ENCODE results near the gene KIAA1958. TPM values are rescaled to one million over a fixed set of nuclear protein-coding genes. Genes with fewer than 3 reads are reported as not detected.

KIAA1958 gene
- total and polyA plus RNA-seq, 2 of the 4 experiments (the other 2 are of a cell fraction): 0.65 to 1.8 TPM

- no peak overlapping the region for H2BK120ac ChIP-seq (ENCODE audit: low read depth, low read length)
- ChIA-PET CTCF (no interaction called here), POLR2A (ENCODE audit: unreplicated experiment) (no interaction called here)
- no peak overlapping the region for H3K4ac ChIP-seq (ENCODE audit: low read depth, low read length)
- no peak overlapping the region for H2BK15ac ChIP-seq (ENCODE audit: low read depth, low read length)
- H2AK9ac ChIP-seq (replicated peaks; ENCODE audit: low read depth, low read length, poor library complexity): no peak overlapping the region
- H3K4me3 ChIP-seq (ENCODE audit: insufficient read depth, low read depth, low read length): no peak overlapping the region
- H3K18ac ChIP-seq (ENCODE audit: low read depth, low read length): no peak overlapping the region
- no peak for TF ChIP-seq BHLHE40 (IDR thresholded peaks at IDR 0.05; ENCODE audit: low read depth, low read length)
- TF ChIP-seq MAFK (IDR thresholded peaks at IDR 0.05; ENCODE audit: low read depth, low read length): no peak
- no peak for TF ChIP-seq USF2 (IDR thresholded peaks at IDR 0.05; ENCODE audit: low read depth, low read length)
- no peak for TF ChIP-seq POLR2A (IDR thresholded peaks at IDR 0.05; ENCODE audit: low read depth, low read length)
- TF ChIP-seq RFX5 (IDR thresholded peaks at IDR 0.05; ENCODE audit: low read depth, low read length): no peak
- TF ChIP-seq CHD1 (IDR thresholded peaks at IDR 0.05; ENCODE audit: low read depth, low read length): no peak
- no peak for TF ChIP-seq CTCF (conservative IDR thresholded peaks at IDR 0.05; ENCODE audit: low read depth, low read length)
- TF ChIP-seq NFE2L2 (IDR thresholded peaks at IDR 0.05; ENCODE audit: low read depth, low read length): no peak
- no peak for TF ChIP-seq MXI1 (IDR thresholded peaks at IDR 0.05; ENCODE audit: borderline replicate concordance, low read depth, low read length)
- TF ChIP-seq MAZ (IDR thresholded peaks at IDR 0.05; ENCODE audit: borderline replicate concordance, low read depth, low read length): no peak
- no peak for TF ChIP-seq ELK1 (IDR thresholded peaks at IDR 0.05; ENCODE audit: borderline replicate concordance, low read depth, low read length)
- TF ChIP-seq FOS (IDR thresholded peaks at IDR 0.05; ENCODE audit: low read depth, low read length): no peak
- no peak for TF ChIP-seq RAD21 (IDR thresholded peaks at IDR 0.05; ENCODE audit: low read length)
- no peak for TF ChIP-seq SMC3 (IDR thresholded peaks at IDR 0.05; ENCODE audit: low read depth, low read length)
- no peak for TF ChIP-seq RCOR1 (IDR thresholded peaks at IDR 0.05; ENCODE audit: insufficient replicate concordance, low read length)
- TF ChIP-seq CEBPB (IDR thresholded peaks at IDR 0.05; ENCODE audit: low read depth, low read length): no peak
- H3K9ac ChIP-seq (ENCODE audit: low read depth, low read length): no peak overlapping the region
- H3K4me1 ChIP-seq (ENCODE audit: control insufficient read depth, insufficient read depth, low read length): no peaks in the 10 kb centered on the region
- no peak for DNase-seq
- H3K9me3 ChIP-seq (ENCODE audit: control insufficient read depth, insufficient read depth, low read length): no peaks in the 10 kb centered on the region
- dilution Hi-C loops (cut with HindIII; ENCODE audit: low sequenced_read_pairs, unreplicated experiment): no loop called here
- no peak overlapping the region for H3K14ac ChIP-seq (replicated peaks; ENCODE audit: low read depth, low read length)
- BruUV-seq (replicated peaks): no TSS peak
- no peak overlapping the region for H4K91ac ChIP-seq (ENCODE audit: insufficient read depth, low read depth, low read length)
- H3K79me1 ChIP-seq (ENCODE audit: low read depth in 1 of 2, low read length in 2 of 2): no peaks in the 10 kb centered on the region
- no peak overlapping the region for H3K56ac ChIP-seq (ENCODE audit: extremely low read depth, insufficient read depth, low read length)
- H2AFZ ChIP-seq (replicated peaks; ENCODE audit: low read length, poor library complexity): no peak overlapping the region
- H3K27me3 ChIP-seq (ENCODE audit: control insufficient read depth, insufficient read depth, low read length): no peaks in the 10 kb centered on the region
- no peak overlapping the region for H2BK5ac ChIP-seq (ENCODE audit: low read depth, low read length, poor library complexity, severe bottlenecking)
- H3K4me2 ChIP-seq (ENCODE audit: low read depth, low read length): no peak overlapping the region
- H4K5ac ChIP-seq (ENCODE audit: low read depth, low read length): no peak overlapping the region
- ATAC-seq (ENCODE audit: low read depth): no peak
- H3K9me1 ChIP-seq (ENCODE audit: insufficient read depth, low read length): no peaks in the 10 kb centered on the region
- no peak overlapping the region for H3K23ac ChIP-seq (ENCODE audit: low read depth, low read length)
- H3K27ac ChIP-seq (ENCODE audit: insufficient read depth, low read length): no peak overlapping the region
- no peaks in the 10 kb centered on the region for H3K36me3 ChIP-seq (ENCODE audit: control insufficient read depth, insufficient read depth, low read length)
- intact Hi-C loops (cut with micrococcal nuclease): no loop called here
- no peaks in the 10 kb centered on the region for H4K20me1 ChIP-seq (ENCODE audit: insufficient read depth, low read length)
- no peak overlapping the region for H2BK20ac ChIP-seq (ENCODE audit: low read depth, low read length)
- H4K8ac ChIP-seq (ENCODE audit: low read depth in 2 of 2, low read length in 2 of 2): no peak overlapping the region
- in situ Hi-C loops (cut with MboI; ENCODE audit: low sequenced_read_pairs): no loop called here
- no CpG with 5 or more reads among the region's 5 CpGs for WGBS, 2 experiments (ENCODE audit: extremely low coverage in 2 of 2, insufficient read length in 1 of 2)
- no peak overlapping the region for H2AK5ac ChIP-seq (ENCODE audit: low read depth, low read length)
Observed at GRCh38 chr9:112503170-112503569, 16.5 kb downstream of the KIAA1958 start.
